Measurements from ENCODE around the gene CPNE7.

GRCh38 chr16:89600427-89600826 is 24.9 kb downstream of the CPNE7 start:
- TF ChIP-seq ZNF646 (CRISPR knock-in tag; IDR thresholded peaks at IDR 0.05) (no peak), IRF1 (CRISPR knock-in tag; IDR thresholded peaks at IDR 0.05; ENCODE audit: low read depth) (no peak), TRIM22 (IDR thresholded peaks at IDR 0.05) (no peak), ZNF788 (CRISPR knock-in tag; IDR thresholded peaks at IDR 0.05; ENCODE audit: borderline replicate concordance) (no peak), ZNF121 (CRISPR knock-in tag; IDR thresholded peaks at IDR 0.05) (no peak), CREB1 (IDR thresholded peaks at IDR 0.05) (no peak), CREB1 (CRISPR knock-in tag; IDR thresholded peaks at IDR 0.05) (no peak), FOXM1 (CRISPR knock-in tag; IDR thresholded peaks at IDR 0.05) (no peak), RNF219 (CRISPR knock-in tag; IDR thresholded peaks at IDR 0.05) (no peak)

Data from HepG2 (cell line).